Urinary bladder (tissue), 4 donors: ENCODE measurements around the gene ZNF79. TPM values are rescaled to one million over a fixed set of nuclear protein-coding genes. Genes with fewer than 3 reads are reported as not detected.
"Not testable (repeated sequence)": the region's sequence is repeated elsewhere in the genome, so short reads cannot be mapped to it uniquely, and the experiment has no call there.

ENCODE experiments used
- DNase-seq: peaks from one replicate; pipeline ENCODE4 v3.0.0-alpha.2; 2015; ENCODE audit errors: extremely low spot score
- H3K27ac ChIP-seq: one replicate; pipeline ENCODE4 v1.5.1; 2013; ENCODE audit warnings: low read depth, mild to moderate bottlenecking, moderate library complexity
- H3K36me3 ChIP-seq: one replicate; pipeline ENCODE4 v1.6.1; 2013; ENCODE audit warnings: mild to moderate bottlenecking, moderate library complexity; ENCODE audit not compliant: insufficient read depth
- H3K4me1 ChIP-seq: one replicate; pipeline ENCODE4 v1.6.1; 2013; ENCODE audit warnings: mild to moderate bottlenecking, moderate library complexity; ENCODE audit not compliant: insufficient read depth
- H3K4me3 ChIP-seq: one replicate; pipeline ENCODE4 v1.5.1; 2013; ENCODE audit warnings: low read depth, low read length
- WGBS: extraction: QIAGEN DNeasy Blood & Tissue Kit; methylation state at CpG from one replicate; pipeline ENCODE4 v1.1.7; 2013; 5-methylcytosine and 5-hydroxymethylcytosine counted together
- polyA plus RNA-seq: library from polyadenylated mRNA; stranded (reverse); fragments of 200-250 nt; gene quantifications from one replicate; pipeline ENCODE4 v1.2.3, GENCODE V29; 2013
- total RNA-seq: library from RNA; depleted of rRNA; stranded (reverse); fragments of >200 nt; gene quantifications from one replicate; pipeline ENCODE4 v1.2.3, GENCODE V29; 2014
- donor health status: healthy with polysubstance abuse.
- donor health status: healthy.

Gene ZNF79
- total and polyA plus RNA-seq, 2 donors: 6.7 to 10.7 TPM

- not testable (repeated sequence) for H3K27ac ChIP-seq, H3K36me3 ChIP-seq, H3K4me1 ChIP-seq, H3K4me3 ChIP-seq, DNase-seq
- 98% methylated on average over 5 of the region's 5 CpGs for WGBS
These were observed 42.3 kb downstream of the ZNF79 start for GRCh38 chr9:127466407-127466917.

GRCh38 chr9:127467621-127468020 lies 43.4 kb downstream of the ZNF79 start:
- no peak for DNase-seq
- H3K27ac ChIP-seq: no peak overlapping the region
- no peak overlapping the region for H3K4me3 ChIP-seq
- 91% methylated on average over 14 of the region's 14 CpGs for WGBS
- H3K36me3 ChIP-seq: no peaks in the 10 kb centered on the region
- H3K4me1 ChIP-seq: no peaks in the 10 kb centered on the region

- Histone ChIP-seq H3K36me3 (no peaks in the 10 kb centered on the region), H3K4me3 (no peak overlapping the region), H3K4me1 (no peaks in the 10 kb centered on the region), H3K27ac (no peak overlapping the region)
- DNase-seq: no peak
- WGBS: 85% methylated on average over 3 of the region's 3 CpGs
These were observed 46.5 kb downstream of the ZNF79 start for GRCh38 chr9:127470662-127471061.

- Histone ChIP-seq H3K4me3 (no peak overlapping the region), H3K27ac (no peak overlapping the region), H3K4me1 (no peaks in the 10 kb centered on the region), H3K36me3 (no peaks in the 10 kb centered on the region)
- 87% methylated on average over 10 of the region's 10 CpGs for WGBS
- DNase-seq: no peak
These were observed 49.3 kb downstream of the ZNF79 start for GRCh38 chr9:127473501-127473900.

- Histone ChIP-seq H3K36me3 (no peaks in the 10 kb centered on the region), H3K4me3 (no peak overlapping the region), H3K27ac (no peak overlapping the region), H3K4me1 (no peaks in the 10 kb centered on the region)
- DNase-seq: no peak
- WGBS: 91% methylated on average over 4 of the region's 4 CpGs
These were observed 49.8 kb downstream of the ZNF79 start for GRCh38 chr9:127473932-127474331.

GRCh38 chr9:127474592-127474991 lies 50.4 kb downstream of the ZNF79 start:
- Histone ChIP-seq H3K36me3 (no peaks in the 10 kb centered on the region), H3K4me3 (no peak overlapping the region), H3K4me1 (no peaks in the 10 kb centered on the region), H3K27ac (no peak overlapping the region)
- WGBS: 91% methylated on average over 5 of the region's 5 CpGs
- DNase-seq: no peak

- Histone ChIP-seq H3K4me1 (no peaks in the 10 kb centered on the region), H3K27ac (no peak overlapping the region), H3K36me3 (no peaks in the 10 kb centered on the region), H3K4me3 (no peak overlapping the region)
- WGBS: 83% methylated on average over 17 of the region's 17 CpGs
- DNase-seq: no peak
These were observed 55.4 kb downstream of the ZNF79 start for GRCh38 chr9:127479507-127480081.

GRCh38 chr9:127482662-127483061 lies 58.5 kb downstream of the ZNF79 start:
- Histone ChIP-seq H3K4me3 (no peak overlapping the region), H3K36me3 (no peaks in the 10 kb centered on the region), H3K4me1 (no peaks in the 10 kb centered on the region), H3K27ac (no peak overlapping the region)
- 96% methylated on average over 9 of the region's 9 CpGs for WGBS
- no peak for DNase-seq

- 86% methylated on average over 11 of the region's 11 CpGs for WGBS
- H3K4me3 ChIP-seq: no peak overlapping the region
- no peaks in the 10 kb centered on the region for H3K4me1 ChIP-seq
- H3K27ac ChIP-seq: no peak overlapping the region
- DNase-seq: no peak
- no peaks in the 10 kb centered on the region for H3K36me3 ChIP-seq
These were observed 61.8 kb downstream of the ZNF79 start for GRCh38 chr9:127485995-127486394.

- no peak overlapping the region for H3K27ac ChIP-seq
- H3K36me3 ChIP-seq: no peaks in the 10 kb centered on the region
- no peaks in the 10 kb centered on the region for H3K4me1 ChIP-seq
- no peak for DNase-seq
- 83% methylated on average over 8 of the region's 8 CpGs for WGBS
- no peak overlapping the region for H3K4me3 ChIP-seq
These were observed 64.8 kb downstream of the ZNF79 start for GRCh38 chr9:127488946-127489345.

- H3K36me3 ChIP-seq: no peaks in the 10 kb centered on the region
- no peak overlapping the region for H3K4me3 ChIP-seq
- no peak overlapping the region for H3K27ac ChIP-seq
- WGBS: 80% methylated on average over 22 of the region's 22 CpGs
- no peak for DNase-seq
- no peaks in the 10 kb centered on the region for H3K4me1 ChIP-seq
These were observed 65.4 kb downstream of the ZNF79 start for GRCh38 chr9:127489471-127490115.

GRCh38 chr9:127490535-127491230 lies 66.5 kb downstream of the ZNF79 start:
- WGBS: 86% methylated on average over 9 of the region's 9 CpGs
- no peak for DNase-seq
- Histone ChIP-seq H3K4me1 (no peaks in the 10 kb centered on the region), H3K4me3 (no peak overlapping the region), H3K27ac (no peak overlapping the region), H3K36me3 (no peaks in the 10 kb centered on the region)

- WGBS: 84% methylated on average over 10 of the region's 10 CpGs
- Histone ChIP-seq H3K27ac (no peak overlapping the region), H3K36me3 (no peaks in the 10 kb centered on the region), H3K4me3 (no peak overlapping the region), H3K4me1 (no peaks in the 10 kb centered on the region)
- DNase-seq: no peak
These were observed 67.3 kb downstream of the ZNF79 start for GRCh38 chr9:127491516-127491915.

GRCh38 chr9:127492616-127493015 lies 68.4 kb downstream of the ZNF79 start:
- Histone ChIP-seq H3K27ac (no peak overlapping the region), H3K4me3 (no peak overlapping the region), H3K36me3 (no peaks in the 10 kb centered on the region), H3K4me1 (no peaks in the 10 kb centered on the region)
- WGBS: 85% methylated on average over 14 of the region's 14 CpGs
- no peak for DNase-seq
